Ammon's horn (tissue), 1 donor: ENCODE measurements around the gene NFIC.

Experiments
- DNase-seq: peaks from one replicate; pipeline ENCODE4 v3.0.0-alpha.2; 2016; ENCODE audit warnings: low spot score

The NFIC gene

DNA sequence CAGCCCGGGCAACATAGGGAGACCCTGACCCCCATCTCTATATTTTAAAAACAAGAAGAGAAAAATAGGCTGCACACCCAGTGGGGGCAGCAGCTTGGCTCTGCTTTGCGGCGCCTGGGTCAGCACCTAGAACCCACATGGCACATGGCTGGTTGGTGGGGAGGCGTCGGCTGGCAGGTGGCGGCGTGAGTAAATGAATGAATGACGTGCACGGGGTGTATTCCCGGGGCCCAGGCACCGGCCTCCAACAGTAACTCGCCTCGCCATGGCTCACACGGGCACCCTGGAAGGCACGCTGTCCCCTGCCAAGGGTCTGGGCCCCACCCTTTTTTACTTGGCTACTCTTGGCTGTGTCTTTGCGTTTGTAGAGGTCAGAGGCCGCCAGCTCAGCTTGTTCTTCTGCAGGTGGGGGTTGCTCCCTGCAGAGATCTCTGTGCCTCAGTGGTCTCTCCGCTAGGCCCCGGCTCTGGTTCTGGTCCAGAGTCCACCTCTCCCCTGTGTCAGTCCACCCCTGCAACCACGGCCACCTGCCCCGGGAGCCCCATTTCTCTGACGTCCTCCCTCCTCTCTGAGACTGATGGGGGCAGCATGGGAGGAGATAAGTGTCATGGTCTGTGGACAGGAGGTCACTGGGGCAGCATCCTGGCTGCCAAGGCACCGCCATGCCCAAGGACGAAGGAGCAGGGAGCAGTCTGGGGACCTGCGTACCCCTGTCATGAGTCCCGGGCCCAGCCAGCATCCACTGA is 145.3 kb downstream of the NFIC start:
- DNase-seq = no peak

DNA sequence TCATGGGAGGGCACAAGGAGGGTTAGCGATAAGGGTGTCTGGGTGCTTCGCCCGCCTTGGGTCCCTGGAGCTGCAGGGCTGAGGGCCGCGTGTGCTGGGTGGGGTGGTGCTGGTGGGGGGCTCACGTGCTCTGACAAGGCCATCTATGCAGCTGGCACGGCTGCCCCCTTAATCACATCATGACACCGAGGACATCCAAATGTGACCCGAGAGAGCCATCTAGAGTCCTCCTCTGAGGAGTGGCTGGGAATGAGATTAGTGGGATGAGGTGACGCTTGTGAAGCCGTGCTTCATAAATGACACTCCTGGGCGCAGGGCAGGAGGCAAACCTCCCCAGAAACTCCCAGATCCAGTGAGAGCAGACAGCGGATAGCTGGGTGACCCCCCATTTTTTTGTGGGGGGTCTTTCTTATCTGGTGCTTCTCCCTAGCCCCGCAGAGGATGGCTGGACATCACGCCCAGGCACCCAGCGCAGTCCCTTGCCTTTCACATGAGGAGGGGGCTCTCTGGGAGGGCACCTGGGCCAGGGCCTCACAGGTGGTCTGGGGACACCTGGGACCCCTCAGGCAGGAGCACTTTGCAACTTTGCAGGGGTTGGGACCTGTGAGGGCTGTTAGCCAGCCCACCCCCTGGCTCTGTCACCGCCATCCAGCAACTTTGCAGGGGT is 146.3 kb downstream of the NFIC start:
- DNase-seq = peak; percentile 48

DNA sequence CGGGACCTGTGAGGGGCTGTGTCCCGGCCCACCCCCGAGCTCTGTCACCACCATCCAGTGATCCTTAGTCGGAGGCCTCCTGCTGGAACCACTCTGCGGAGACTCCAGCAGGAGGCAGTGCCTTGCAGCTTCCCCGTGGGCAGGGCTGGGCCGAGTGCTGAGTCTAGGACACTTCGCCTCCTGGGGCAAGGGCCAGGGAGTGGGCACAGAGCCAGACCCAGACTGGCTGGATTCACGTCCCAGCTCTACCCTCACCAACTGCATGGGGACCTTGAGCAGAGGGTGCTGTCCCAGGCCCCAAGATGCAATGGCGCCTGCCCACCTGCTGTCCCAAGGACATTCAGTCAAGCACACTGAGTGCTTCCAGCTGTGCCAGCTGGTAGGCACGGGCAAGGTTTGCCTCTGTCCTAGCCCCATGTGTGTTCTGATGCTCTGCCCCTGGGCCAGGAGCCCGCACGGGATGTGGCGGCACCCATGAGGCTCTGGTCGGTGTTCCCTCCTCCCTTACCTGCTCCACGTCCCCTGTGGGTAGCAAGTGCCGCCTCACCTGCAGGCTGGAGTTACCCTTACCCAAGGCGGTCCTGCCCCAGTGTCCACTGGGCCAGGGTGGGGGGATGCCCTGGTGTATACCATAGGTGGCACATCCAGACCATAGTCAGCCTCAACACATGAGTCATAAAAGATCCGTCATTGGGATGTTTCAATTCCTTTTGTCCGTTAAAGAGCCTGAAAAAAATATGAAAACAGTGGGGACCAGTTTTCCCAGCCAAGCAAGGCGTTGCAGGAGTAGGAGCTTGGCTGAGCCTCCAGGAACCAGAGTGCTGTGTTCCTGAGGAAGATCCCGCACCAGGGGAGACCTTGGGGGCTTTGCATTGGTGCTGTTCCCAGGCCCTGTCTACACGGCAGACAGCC is 147.1 kb downstream of the NFIC start:
- DNase-seq = no peak

DNA sequence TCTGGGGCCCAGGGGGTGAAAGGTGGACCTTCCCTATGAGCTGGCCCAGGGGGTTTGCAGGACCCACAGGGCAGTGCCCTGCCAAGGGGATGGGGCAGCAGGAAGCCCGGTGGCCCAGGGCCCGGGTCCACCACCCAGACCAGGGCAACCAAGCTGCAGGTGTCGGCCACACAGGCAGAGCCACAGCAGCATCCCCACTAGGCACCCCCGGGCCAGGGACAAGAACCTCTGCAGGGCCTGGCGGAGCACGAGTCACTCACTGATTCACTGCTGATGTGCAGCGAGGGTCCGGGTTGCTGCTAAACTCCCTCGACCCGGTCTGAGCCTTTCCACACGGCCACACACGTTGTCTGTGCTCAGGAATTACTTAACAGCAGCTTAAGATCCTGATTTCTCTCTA is 148.5 kb downstream of the NFIC start:
- no peak for DNase-seq

DNA sequence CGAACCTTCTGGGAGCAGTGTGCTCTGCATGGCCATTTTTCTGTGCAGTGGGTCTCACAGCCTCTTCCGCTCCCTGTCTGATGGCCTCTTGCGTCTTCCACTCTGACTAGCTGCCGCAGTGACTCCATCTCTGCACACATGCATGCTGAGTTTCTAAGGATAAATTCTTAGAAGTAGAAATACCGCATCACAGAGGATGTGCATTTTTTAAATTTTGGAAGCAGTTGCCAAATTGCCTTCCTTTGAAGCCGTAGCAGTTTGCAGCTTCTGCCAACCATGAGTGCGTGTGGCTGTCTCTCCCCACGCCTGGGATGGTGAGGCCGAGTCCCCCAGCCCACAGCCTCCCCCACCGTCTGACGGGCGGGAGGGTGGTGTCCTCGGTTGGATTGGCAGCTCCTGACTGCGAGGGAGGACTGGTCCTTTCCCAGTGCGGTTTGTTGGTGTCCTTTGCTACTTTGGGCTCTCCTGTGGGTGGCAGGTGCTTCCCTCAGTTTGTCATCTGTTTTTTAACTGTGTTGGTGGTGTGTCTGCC is 149.6 kb downstream of the NFIC start:
- DNase-seq = no peak

DNA sequence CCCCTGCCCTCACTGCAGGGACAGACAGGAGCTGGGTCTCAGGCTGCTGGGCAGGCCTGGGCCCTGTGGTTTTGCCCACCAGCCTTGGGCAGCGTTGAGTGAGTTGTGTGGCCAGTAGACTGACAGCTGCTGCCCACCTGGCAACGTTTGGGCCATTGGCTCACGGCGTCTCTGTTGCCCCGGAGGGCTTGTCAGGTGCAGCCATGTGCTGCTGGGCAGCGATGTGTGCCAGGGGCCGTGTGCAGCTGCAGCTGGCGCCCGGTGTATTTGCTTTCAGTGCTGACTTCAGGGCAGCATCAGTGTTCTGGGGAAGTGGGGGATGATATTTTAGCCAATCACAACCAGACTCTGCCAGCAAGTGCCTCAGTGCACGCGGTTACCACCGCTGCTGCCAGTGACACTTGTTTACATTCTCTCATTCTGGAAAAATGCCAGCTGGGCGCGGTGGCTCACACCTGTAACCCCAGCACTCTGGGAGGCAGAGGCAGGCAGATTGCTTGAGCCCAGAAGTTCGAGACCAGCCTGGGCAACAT is 150.4 kb downstream of the NFIC start:
- no peak for DNase-seq

DNA sequence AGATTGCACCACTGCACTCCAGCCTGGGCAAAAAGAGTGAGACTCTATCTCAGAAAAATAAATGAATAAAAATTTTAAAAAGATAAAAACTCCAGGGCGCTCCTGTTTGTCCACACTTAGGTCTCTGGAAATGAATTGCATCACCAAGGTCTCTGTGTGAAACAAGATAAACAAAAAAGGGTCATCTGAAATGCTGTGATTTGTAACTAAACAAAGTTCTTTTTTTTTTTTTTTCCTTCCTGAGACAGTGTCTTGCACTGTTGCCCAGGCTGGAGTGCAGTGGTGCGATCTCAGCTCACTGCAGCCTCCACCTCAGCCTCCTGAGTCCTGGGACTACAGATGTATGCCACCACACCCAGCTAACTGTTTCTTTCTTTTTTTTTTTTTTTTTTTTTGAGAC is 151.3 kb downstream of the NFIC start:
- no peak for DNase-seq

DNA sequence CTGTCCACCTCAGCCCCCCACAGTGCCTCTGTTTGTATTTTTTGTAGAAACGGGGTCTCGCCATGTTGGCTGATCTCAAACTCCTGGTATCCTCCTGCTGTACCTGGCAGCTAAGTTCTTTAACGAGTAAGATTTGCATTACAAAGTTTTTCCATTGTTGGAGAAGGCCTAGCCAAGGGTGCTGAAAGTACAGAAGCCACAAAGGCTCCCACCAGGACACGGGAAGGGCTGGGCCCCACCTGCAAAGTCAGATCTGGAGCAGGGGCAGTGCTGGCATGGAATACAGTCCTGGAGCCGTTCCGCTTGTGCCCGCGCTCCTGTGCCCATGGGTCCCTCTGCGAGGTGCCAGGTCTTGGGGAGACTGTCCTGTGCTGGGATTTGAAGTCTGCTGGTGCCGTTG is 151.9 kb downstream of the NFIC start:
- DNase-seq = no peak

DNA sequence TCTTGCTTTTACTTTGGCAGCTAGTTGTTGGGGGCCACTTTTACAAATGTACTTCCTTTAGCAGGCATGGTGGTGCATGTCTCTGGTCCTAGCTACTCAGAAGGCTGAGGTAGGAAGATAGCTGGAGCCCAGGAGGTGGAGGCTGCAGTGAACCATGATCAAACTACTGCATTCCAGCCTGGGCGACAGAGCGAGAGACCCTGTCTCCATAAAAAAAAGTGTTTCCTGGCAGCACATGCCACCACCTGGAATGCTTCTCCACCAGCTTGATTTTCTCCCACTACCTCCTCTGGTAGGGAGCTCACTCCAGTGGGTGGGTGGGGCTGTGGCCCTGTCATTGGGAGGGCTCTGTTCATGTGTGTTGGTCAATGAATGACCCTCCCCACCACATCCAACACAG is 152.3 kb downstream of the NFIC start:
- no peak for DNase-seq
